CD1c-positive myeloid dendritic cell (primary cell): ENCODE results near the gene MEIOSIN.
"Not testable (repeated sequence)": the region's sequence is repeated elsewhere in the genome, so short reads cannot be mapped to it uniquely, and the experiment has no call there.

ENCODE experiments used
- DNase-seq: peaks from one replicate; pipeline ENCODE4 v3.0.0-alpha.2; 2016; ENCODE audit errors: extremely low spot score

Gene MEIOSIN

GRCh38 chr19:45733160-45733810 lies at the start of gene MEIOSIN:
Gene MEIOSIN (plus strand): TSS chr19:45733439. CDS start chr19:45735377, 1,938 bp downstream.
- DNase-seq: no peak

- DNase-seq: not testable (repeated sequence)
Measured at GRCh38 chr19:45685045-45685444, 48.2 kb upstream of the MEIOSIN start.

GRCh38 chr19:45687599-45687998 lies 45.6 kb upstream of the MEIOSIN start:
- DNase-seq: no peak

- peak; percentile 97 for DNase-seq
Measured at GRCh38 chr19:45691516-45692186, 41.6 kb upstream of the MEIOSIN start, which contains the start of gene SNRPD2. Gene SNRPD2 (minus strand): TSS chr19:45691953. CDS start chr19:45691888, 65 bp downstream.

- peak; percentile 99 for DNase-seq
Measured at GRCh38 chr19:45692187-45693105, 40.8 kb upstream of the MEIOSIN start, which contains the start of gene QPCTL. Gene QPCTL (plus strand): TSS chr19:45692666. CDS start chr19:45692704, 38 bp downstream.

- DNase-seq: peak; percentile 75
Measured at GRCh38 chr19:45693106-45693788, 40.0 kb upstream of the MEIOSIN start.

GRCh38 chr19:45701676-45702075 lies 31.6 kb upstream of the MEIOSIN start:
- no peak for DNase-seq

GRCh38 chr19:45705115-45705514 lies 28.1 kb upstream of the MEIOSIN start:
- no peak for DNase-seq

- no peak for DNase-seq
Measured at GRCh38 chr19:45705710-45706415, 27.4 kb upstream of the MEIOSIN start.

GRCh38 chr19:45710356-45711130 lies 22.7 kb upstream of the MEIOSIN start:
- DNase-seq: no peak

- DNase-seq: no peak
Measured at GRCh38 chr19:45711851-45712698, 21.2 kb upstream of the MEIOSIN start.

GRCh38 chr19:45712699-45713067 lies 20.6 kb upstream of the MEIOSIN start:
- DNase-seq: no peak

- DNase-seq: no peak
Measured at GRCh38 chr19:45713141-45713540, 20.1 kb upstream of the MEIOSIN start.

GRCh38 chr19:45715139-45715538 lies 18.1 kb upstream of the MEIOSIN start:
- no peak for DNase-seq

GRCh38 chr19:45716359-45717130 lies 16.7 kb upstream of the MEIOSIN start:
- DNase-seq: no peak

- peak; percentile 99 for DNase-seq
Measured at GRCh38 chr19:45717131-45717982, 15.9 kb upstream of the MEIOSIN start.

- DNase-seq: no peak
Measured at GRCh38 chr19:45717983-45718650, 15.1 kb upstream of the MEIOSIN start.
